Right lobe of liver (tissue), 6 donors: ENCODE data around the gene PRKAR2B. TPM values are rescaled to one million over a fixed set of nuclear protein-coding genes. Genes with fewer than 3 reads are reported as not detected.

ENCODE experiments used
- ATAC-seq, 4 donors: fragments of 200-7000 bp; cut with Tn5 transposase; one replicate each; pipeline ENCODE4 v1.9.1; 2020; ENCODE audit warnings: mild to moderate bottlenecking in 4 of 4, moderate library complexity in 4 of 4
- DNase-seq, 3 donors: peaks; one replicate each; pipeline ENCODE4 v3.0.0-alpha.2; 2020
- H3K27ac ChIP-seq, 3 donors: fragments of 200-600 bp; one replicate each; pipeline ENCODE4 v1.8.0; 2022
- H3K27me3 ChIP-seq, 2 donors: fragments of 200-600 bp; one replicate each; pipeline ENCODE4 v1.8.0; 2022
- H3K36me3 ChIP-seq, 4 donors: fragments of 200-600 bp; sonication (generic) in 1 of 4; one replicate each; pipeline versions ENCODE4 v1.5.1 to v1.8.0; 2017 to 2022; ENCODE audit warnings: control low read depth in 1 of 4
- H3K4me1 ChIP-seq, 4 donors: fragments of 200-600 bp; sonication (generic) in 1 of 4; one replicate each; pipeline versions ENCODE4 v1.5.1 to v1.8.0; 2017 to 2022; ENCODE audit warnings: control low read depth in 1 of 4
- H3K4me3 ChIP-seq, 3 donors: fragments of 200-600 bp; one replicate each; pipeline ENCODE4 v1.8.0; 2022
- H3K9me3 ChIP-seq, 4 donors: fragments of 200-600 bp; sonication (generic) in 1 of 4; one replicate each; pipeline versions ENCODE4 v1.5.1 to v1.8.0; 2017 to 2022; ENCODE audit warnings: control low read depth in 1 of 4
- CTCF ChIP-seq, 4 donors: fragments of 200-600 bp in 3 of 4; fragments of 450-650 bp in 1 of 4; IDR thresholded peaks; one replicate each; pipeline versions ENCODE4 v1.5.1 to v1.8.0; 2016 to 2022; ENCODE audit warnings: antibody characterized with exemption in 4 of 4, mild to moderate bottlenecking in 2 of 4
- POLR2A ChIP-seq: fragments of 450-650 bp; IDR thresholded peaks from one replicate; pipeline ENCODE4 v1.6.1; 2017; ENCODE audit warnings: antibody characterized with exemption, mild to moderate bottlenecking
- WGBS: methylation state at CpG from one replicate; pipeline ENCODE4 v1.1.6; 2018; ENCODE audit warnings: low coverage, low lambda C conversion rate; ENCODE audit not compliant: insufficient coverage; ENCODE audit errors: missing lambda C conversion rate; 5-methylcytosine and 5-hydroxymethylcytosine counted together
- intact Hi-C, 2 donors: fragments of 100-400 bp; cut with DNase I; formaldehyde crosslinking; loops; one replicate each; pipeline versions ENCODE4 v1.11.2 to v1.14.1; 2022
- total RNA-seq, 6 experiments: library from RNA; depleted of rRNA in 2 of 6; stranded (reverse); fragments of >200 nt in 2 of 6; fragmentation: NEBNext Ultra II Directional in 3 of 6; extraction: Animal tissue kit (Norgen Biotek cat#: 25700) in 3 of 6; gene quantifications; one replicate each; pipeline versions ENCODE4 v1.1.0 to v1.2.4, GENCODE V29; 2016 to 2023
- donor health status: DM: no; HTN: yes; CAD: no.
- donor health status: DM: no; HTN: no; CAD: no.
- donor health status: DM: no; HTN: no; CAD: no.
- donor health status: DM: no; HTN: yes; CAD: no.
- donor health status: DM: no; HTN: yes; CAD: no.

Gene PRKAR2B
- total RNA-seq, 6 experiments from 2014 or later: 1.4 to 2.9 (median 1.8) TPM

GRCh38 chr7:107168233-107169119, 124.0 kb downstream of the PRKAR2B start, which contains the start of gene HBP1:
TSS of gene HBP1 (plus strand) at chr7:107169003. CDS start at chr7:107179894, 10,891 bp downstream.
- intact Hi-C loops: no loop called here
- peak within 1 kb of the TSS; percentile 98 to 100 (median 99) for H3K27ac ChIP-seq
- peaks cover 0 to 19% (median 4%) of the 10 kb centered on the region in 4 donors for H3K4me1 ChIP-seq
- H3K9me3 ChIP-seq: no peaks in the 10 kb centered on the region
- H3K36me3 ChIP-seq: no peaks in the 10 kb centered on the region
- H3K27me3 ChIP-seq: no peaks in the 10 kb centered on the region
- TF ChIP-seq POLR2A (peak; percentile 44), CTCF (IDR thresholded peaks at IDR 0.05) (no peak)
- peak within 1 kb of the TSS; percentile 58 to 70 (median 68) for H3K4me3 ChIP-seq
- under 1% methylated on average over 42 of the region's 44 CpGs for WGBS
- ATAC-seq (peak; percentile 85 to 94 (median 86)), DNase-seq (peak; percentile 97 to 99 (median 98))

- no peaks in the 10 kb centered on the region for H3K9me3 ChIP-seq
- intact Hi-C loops: no loop called here
- no peaks in the 10 kb centered on the region for H3K36me3 ChIP-seq
- under 1% methylated on average over 25 of the region's 73 CpGs for WGBS
- peak overlapping the region; percentile 96 to 100 (median 98) for H3K27ac ChIP-seq
- peak in 2 of 4 donors; percentile 21 to 22 for TF ChIP-seq CTCF (IDR thresholded peaks at IDR 0.05)
- TF ChIP-seq POLR2A: peak; percentile 47
- H3K4me3 ChIP-seq: peak overlapping the region; percentile 58 to 70 (median 68)
- DNase-seq (peak; percentile 96 to 99 (median 98)), ATAC-seq (peak; percentile 67 to 77 (median 70))
- no peaks in the 10 kb centered on the region for H3K27me3 ChIP-seq
- H3K4me1 ChIP-seq: peaks cover 0 to 28% (median 7%) of the 10 kb centered on the region in 4 donors
Observed at GRCh38 chr7:107169120-107170050, 124.9 kb downstream of the PRKAR2B start.

- Histone ChIP-seq H3K4me3 (peak overlapping the region; percentile 58 to 70 (median 68)), H3K4me1 (peaks cover 0 to 30% (median 7%) of the 10 kb centered on the region in 4 donors), H3K27ac (peak overlapping the region; percentile 96 to 100 (median 98)), H3K27me3 (no peaks in the 10 kb centered on the region), H3K36me3 (no peaks in the 10 kb centered on the region), H3K9me3 (no peaks in the 10 kb centered on the region)
- WGBS: 6% methylated on average over 13 of the region's 13 CpGs
- intact Hi-C loops: no loop called here
- TF ChIP-seq POLR2A (no peak), CTCF (IDR thresholded peaks at IDR 0.05) (no peak)
- ATAC-seq (no peak), DNase-seq (no peak)
Observed at GRCh38 chr7:107170051-107170915, 125.8 kb downstream of the PRKAR2B start.
